Left lung (tissue), 10 donors: ENCODE data around the gene GALR1. TPM values are rescaled to one million over a fixed set of nuclear protein-coding genes. Genes with fewer than 3 reads are reported as not detected.

Source experiments
- ATAC-seq: fragments of 200-7000 bp; cut with Tn5 transposase; one replicate; pipeline ENCODE4 v1.9.1; 2020; ENCODE audit warnings: moderate library complexity
- DNase-seq, 4 donors: peaks; one replicate each; pipeline ENCODE4 v3.0.0-alpha.2; 2013 to 2020
- H3K27ac ChIP-seq, 2 donors: fragments of 200-600 bp; sonication (generic) in 1 of 2; one replicate each; pipeline versions ENCODE4 v1.5.0 to v1.8.0; 2020 to 2021
- H3K27me3 ChIP-seq, 2 donors: fragments of 200-600 bp; sonication (generic) in 1 of 2; one replicate each; pipeline versions ENCODE4 v1.5.0 to v1.8.0; 2020 to 2021
- H3K36me3 ChIP-seq, 2 donors: fragments of 200-600 bp; sonication (generic) in 1 of 2; one replicate each; pipeline versions ENCODE4 v1.5.0 to v1.8.0; 2020 to 2021
- H3K4me1 ChIP-seq, 2 donors: fragments of 200-600 bp; one replicate each; pipeline ENCODE4 v1.8.0; 2021
- H3K4me3 ChIP-seq, 2 donors: fragments of 200-600 bp; sonication (generic) in 1 of 2; one replicate each; pipeline versions ENCODE4 v1.5.0 to v1.8.0; 2020 to 2021; ENCODE audit warnings: mild to moderate bottlenecking in 1 of 2
- H3K9me3 ChIP-seq, 2 donors: fragments of 200-600 bp; sonication (generic) in 1 of 2; one replicate each; pipeline versions ENCODE4 v1.5.0 to v1.8.0; 2020 to 2021
- intact Hi-C, 2 donors: fragments of 100-400 bp; cut with DNase I; formaldehyde crosslinking; loops; one replicate each; pipeline versions ENCODE4 v1.11.2 to v1.14.2; 2022
- polyA plus RNA-seq, 6 donors: library from polyadenylated mRNA; unstranded; fragments of 120-200 nt; gene quantifications; one replicate each; pipeline ENCODE4 v1.2.1, GENCODE V29; 2013; ENCODE audit not compliant: insufficient read length in 6 of 6
- total RNA-seq, 2 donors: library from RNA; stranded (reverse); fragmentation: NEBNext Ultra II Directional; extraction: Animal tissue kit (Norgen Biotek cat#: 25700); gene quantifications; one replicate each; pipeline ENCODE4 v1.2.1, GENCODE V29; 2021
- TF ChIP-seq, protein P1 (sequence below), 2 donors: fragments of 200-600 bp; sonication (generic) in 1 of 2; IDR thresholded peaks; one replicate each; pipeline versions ENCODE4 v1.5.0 to v1.8.0; 2021; ENCODE audit warnings: antibody characterized with exemption in 2 of 2
- donor health status: DM: no; HTN: yes; CAD: no.
- donor health status: DM: no; HTN: no; CAD: no.

GALR1 gene
- total and polyA plus RNA-seq, 8 donors: 0.03 to 0.48 (median 0.07) TPM; not detected in 2

GRCh38 chr18:77320971-77321559 is 71.4 kb downstream of the GALR1 start:
- Histone ChIP-seq H3K4me1 (no peaks in the 10 kb centered on the region), H3K9me3 (no peaks in the 10 kb centered on the region), H3K4me3 (no peak overlapping the region), H3K36me3 (no peaks in the 10 kb centered on the region), H3K27me3 (peaks cover 0 to 30% of the 10 kb centered on the region in 2 donors), H3K27ac (no peak overlapping the region)
- intact Hi-C loops: no loop called here
- DNase-seq (peak in 1 of 4 donors; percentile 8), ATAC-seq (no peak)
- TF ChIP-seq, protein P1, sequence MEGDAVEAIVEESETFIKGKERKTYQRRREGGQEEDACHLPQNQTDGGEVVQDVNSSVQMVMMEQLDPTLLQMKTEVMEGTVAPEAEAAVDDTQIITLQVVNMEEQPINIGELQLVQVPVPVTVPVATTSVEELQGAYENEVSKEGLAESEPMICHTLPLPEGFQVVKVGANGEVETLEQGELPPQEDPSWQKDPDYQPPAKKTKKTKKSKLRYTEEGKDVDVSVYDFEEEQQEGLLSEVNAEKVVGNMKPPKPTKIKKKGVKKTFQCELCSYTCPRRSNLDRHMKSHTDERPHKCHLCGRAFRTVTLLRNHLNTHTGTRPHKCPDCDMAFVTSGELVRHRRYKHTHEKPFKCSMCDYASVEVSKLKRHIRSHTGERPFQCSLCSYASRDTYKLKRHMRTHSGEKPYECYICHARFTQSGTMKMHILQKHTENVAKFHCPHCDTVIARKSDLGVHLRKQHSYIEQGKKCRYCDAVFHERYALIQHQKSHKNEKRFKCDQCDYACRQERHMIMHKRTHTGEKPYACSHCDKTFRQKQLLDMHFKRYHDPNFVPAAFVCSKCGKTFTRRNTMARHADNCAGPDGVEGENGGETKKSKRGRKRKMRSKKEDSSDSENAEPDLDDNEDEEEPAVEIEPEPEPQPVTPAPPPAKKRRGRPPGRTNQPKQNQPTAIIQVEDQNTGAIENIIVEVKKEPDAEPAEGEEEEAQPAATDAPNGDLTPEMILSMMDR (IDR thresholded peaks at IDR 0.05): no peak

GRCh38 chr18:77321823-77322805 is 72.5 kb downstream of the GALR1 start:
- Histone ChIP-seq H3K27ac (no peak overlapping the region), H3K27me3 (peaks cover 0 to 30% of the 10 kb centered on the region in 2 donors), H3K4me3 (no peak overlapping the region), H3K4me1 (no peaks in the 10 kb centered on the region), H3K36me3 (no peaks in the 10 kb centered on the region), H3K9me3 (no peaks in the 10 kb centered on the region)
- intact Hi-C loops: no loop called here
- TF ChIP-seq, protein P1 (IDR thresholded peaks at IDR 0.05): no peak
- DNase-seq (no peak), ATAC-seq (no peak)

GRCh38 chr18:77323640-77324299 is 74.1 kb downstream of the GALR1 start:
- Histone ChIP-seq H3K27ac (no peak overlapping the region), H3K4me1 (no peaks in the 10 kb centered on the region), H3K4me3 (no peak overlapping the region), H3K9me3 (no peaks in the 10 kb centered on the region), H3K27me3 (peaks cover 0 to 30% of the 10 kb centered on the region in 2 donors), H3K36me3 (no peaks in the 10 kb centered on the region)
- TF ChIP-seq, protein P1 (IDR thresholded peaks at IDR 0.05): no peak
- ATAC-seq: no peak
- intact Hi-C loops: no loop called here
- no peak for DNase-seq

Other genes with a start within 250 kb of the GALR1 start
- 10 to 100 TPM; 40.5 to 56.7 TPM for gene MBP, start 117.1 kb upstream of the GALR1 start, total RNA-seq
- 10 to 100 TPM in 3 of 6 donors, 1 to 10 TPM in 3; 8.8 to 12.0 (median 10.0) TPM for gene MBP, start 117.1 kb upstream of the GALR1 start, polyA plus RNA-seq